IMR-90 (cell line): Measurements from ENCODE around the gene SYCP1. TPM values are rescaled to one million over a fixed set of nuclear protein-coding genes. Genes with fewer than 3 reads are reported as not detected.

Experiments used
- ATAC-seq: fragments of 200-7000 bp; cut with Tn5 transposase; 2 replicates; pipeline ENCODE4 v1.9.1; 2020; ENCODE audit warnings: low read depth, mild to moderate bottlenecking, moderate library complexity
- BruUV-seq: library from RNA; stranded (reverse); fragments of 400-500 nt; replicated peaks from 2 replicates; lab custom pipeline; 2021; lab: Mats Ljungman, UMichigan
- CTCF ChIA-PET: fragments of 300-600 bp; formaldehyde crosslinking; extraction: SDS; loops from one replicate; lab custom pipeline; 2021; ENCODE audit warnings: antibody characterized with exemption; lab: Yijun Ruan, JAX
- POLR2A ChIA-PET: fragments of 300-600 bp; sonication (Branson Sonifier 250); formaldehyde crosslinking; loops from one replicate; lab custom pipeline; 2022; ENCODE audit warnings: antibody characterized with exemption; ENCODE audit not compliant: unreplicated experiment; lab: Charles Lee
- DNase-seq: peaks from one replicate; pipeline ENCODE4 v3.0.0; 2013
- H2AFZ ChIP-seq: replicated peaks from 2 replicates; pipeline ENCODE3; 2013; ENCODE audit warnings: low read length, mild to moderate bottlenecking; ENCODE audit not compliant: poor library complexity
- H2AK5ac ChIP-seq: 2 replicates; pipeline ENCODE4 v1.6.1; 2013; ENCODE audit warnings: low read depth, low read length, inconsistent platforms
- H2AK9ac ChIP-seq: replicated peaks from 2 replicates; pipeline ENCODE3; 2013; ENCODE audit warnings: mild to moderate bottlenecking, low read depth, low read length, moderate library complexity; ENCODE audit not compliant: poor library complexity
- H2BK120ac ChIP-seq: 2 replicates; pipeline ENCODE4 v1.6.1; 2013; ENCODE audit warnings: low read depth, low read length, inconsistent platforms
- H2BK15ac ChIP-seq: 3 replicates; pipeline ENCODE4 v1.6.1; 2013; ENCODE audit warnings: low read depth, low read length, inconsistent platforms
- H2BK20ac ChIP-seq: 2 replicates; pipeline ENCODE4 v1.6.1; 2013; ENCODE audit warnings: low read depth, mild to moderate bottlenecking, inconsistent platforms, low read length, moderate library complexity
- H2BK5ac ChIP-seq: 2 replicates; pipeline ENCODE4 v1.6.1; 2013; ENCODE audit warnings: mild to moderate bottlenecking, low read depth, low read length, inconsistent platforms; ENCODE audit not compliant: poor library complexity, severe bottlenecking
- H3K14ac ChIP-seq: replicated peaks from 2 replicates; pipeline ENCODE4 v1.6.1; 2013; ENCODE audit warnings: low read depth, low read length, inconsistent platforms
- H3K18ac ChIP-seq: 2 replicates; pipeline ENCODE4 v1.6.1; 2013; ENCODE audit warnings: low read depth, low read length, control low read depth
- H3K23ac ChIP-seq: 2 replicates; pipeline ENCODE4 v1.6.1; 2013; ENCODE audit warnings: low read depth, low read length, inconsistent platforms
- H3K27ac ChIP-seq: 2 replicates; pipeline ENCODE4 v1.5.1; 2013; ENCODE audit warnings: mild to moderate bottlenecking, control low read depth, low read length; ENCODE audit not compliant: insufficient read depth
- H3K27me3 ChIP-seq: 2 replicates; pipeline ENCODE4 v1.6.1; 2013; ENCODE audit warnings: low read length; ENCODE audit not compliant: control insufficient read depth, insufficient read depth
- H3K36me3 ChIP-seq: 2 replicates; pipeline ENCODE4 v1.6.1; 2013; ENCODE audit warnings: low read length, mixed read lengths; ENCODE audit not compliant: control insufficient read depth, insufficient read depth
- H3K4ac ChIP-seq: 2 replicates; pipeline ENCODE4 v1.6.1; 2013; ENCODE audit warnings: low read depth, low read length, inconsistent platforms
- H3K4me1 ChIP-seq: 2 replicates; pipeline ENCODE4 v1.6.1; 2013; ENCODE audit warnings: low read length, mixed read lengths; ENCODE audit not compliant: control insufficient read depth, insufficient read depth
- H3K4me2 ChIP-seq: 2 replicates; pipeline ENCODE4 v1.6.1; 2013; ENCODE audit warnings: low read depth, mild to moderate bottlenecking, control low read depth, low read length, moderate library complexity
- H3K4me3 ChIP-seq: 2 replicates; pipeline ENCODE4 v1.5.1; 2013; ENCODE audit warnings: low read depth, mild to moderate bottlenecking, control low read depth, low read length, moderate library complexity; ENCODE audit not compliant: insufficient read depth
- H3K56ac ChIP-seq: 2 replicates; pipeline ENCODE4 v1.6.1; 2013; ENCODE audit warnings: low read length, inconsistent platforms; ENCODE audit not compliant: insufficient read depth; ENCODE audit errors: extremely low read depth
- H3K79me1 ChIP-seq, 2 experiments: 2 replicates each; pipeline ENCODE4 v1.6.1; 2013; ENCODE audit warnings: low read length in 2 of 2, inconsistent platforms in 1 of 2, low read depth in 1 of 2
- H3K9ac ChIP-seq: 2 replicates; pipeline ENCODE4 v1.6.1; 2013; ENCODE audit warnings: low read depth, low read length, control low read depth
- H3K9me1 ChIP-seq: 2 replicates; pipeline ENCODE4 v1.6.1; 2013; ENCODE audit warnings: low read length, inconsistent platforms; ENCODE audit not compliant: insufficient read depth
- H3K9me3 ChIP-seq: 2 replicates; pipeline ENCODE4 v1.6.1; 2013; ENCODE audit warnings: low read length; ENCODE audit not compliant: control insufficient read depth, insufficient read depth
- H4K20me1 ChIP-seq: 2 replicates; pipeline ENCODE4 v1.6.1; 2013; ENCODE audit warnings: low read length, inconsistent platforms; ENCODE audit not compliant: insufficient read depth
- H4K5ac ChIP-seq: 2 replicates; pipeline ENCODE4 v1.6.1; 2013; ENCODE audit warnings: mild to moderate bottlenecking, low read depth, low read length, control low read depth
- H4K8ac ChIP-seq, 2 experiments: 2 replicates each; pipeline ENCODE4 v1.6.1; 2013; ENCODE audit warnings: low read depth in 2 of 2, low read length in 2 of 2, control low read depth in 1 of 2, inconsistent platforms in 1 of 2
- H4K91ac ChIP-seq: 2 replicates; pipeline ENCODE4 v1.6.1; 2013; ENCODE audit warnings: low read depth, low read length, inconsistent platforms; ENCODE audit not compliant: insufficient read depth
- BHLHE40 ChIP-seq: fragments of 150-350 bp; IDR thresholded peaks from 2 replicates; pipeline ENCODE4 v1.6.1; 2016; ENCODE audit warnings: mild to moderate bottlenecking, low read depth, low read length
- CEBPB ChIP-seq: IDR thresholded peaks from 2 replicates; pipeline ENCODE4 v1.6.1; 2012; ENCODE audit warnings: low read depth, low read length, improper control_type of control experiment
- CHD1 ChIP-seq: IDR thresholded peaks from 2 replicates; pipeline ENCODE4 v1.6.1; 2012; ENCODE audit warnings: low read depth, low read length, improper control_type of control experiment
- CTCF ChIP-seq: conservative IDR thresholded peaks from 2 replicates; pipeline ENCODE4 v1.5.1; 2012; ENCODE audit warnings: mild to moderate bottlenecking, low read depth, low read length, improper control_type of control experiment
- ELK1 ChIP-seq: fragments of 150-350 bp; IDR thresholded peaks from 2 replicates; pipeline ENCODE4 v1.6.1; 2016; ENCODE audit warnings: low read depth, mild to moderate bottlenecking, low read length, moderate library complexity, borderline replicate concordance
- FOS ChIP-seq: fragments of 150-350 bp; IDR thresholded peaks from 2 replicates; pipeline ENCODE4 v1.6.1; 2016; ENCODE audit warnings: low read depth, low read length
- MAFK ChIP-seq: IDR thresholded peaks from 2 replicates; pipeline ENCODE4 v1.6.1; 2012; ENCODE audit warnings: low read depth, low read length, improper control_type of control experiment
- MAZ ChIP-seq: IDR thresholded peaks from 2 replicates; pipeline ENCODE4 v1.6.1; 2012; ENCODE audit warnings: low read depth, mild to moderate bottlenecking, low read length, improper control_type of control experiment, moderate library complexity, borderline replicate concordance
- MXI1 ChIP-seq: IDR thresholded peaks from 2 replicates; pipeline ENCODE4 v1.6.1; 2012; ENCODE audit warnings: low read depth, mild to moderate bottlenecking, low read length, moderate library complexity, borderline replicate concordance
- NFE2L2 ChIP-seq: fragments of 150-350 bp; IDR thresholded peaks from 2 replicates; pipeline ENCODE4 v1.6.1; 2016; ENCODE audit warnings: low read depth, mild to moderate bottlenecking, low read length
- POLR2A ChIP-seq: IDR thresholded peaks from 2 replicates; pipeline ENCODE4 v1.6.1; 2012; ENCODE audit warnings: mild to moderate bottlenecking, low read depth, low read length
- RAD21 ChIP-seq: IDR thresholded peaks from 2 replicates; pipeline ENCODE4 v1.6.1; 2012; ENCODE audit warnings: low read length, improper control_type of control experiment
- RCOR1 ChIP-seq: IDR thresholded peaks from 2 replicates; pipeline ENCODE4 v1.6.1; 2012; ENCODE audit warnings: mild to moderate bottlenecking, low read length, improper control_type of control experiment; ENCODE audit not compliant: insufficient replicate concordance
- RFX5 ChIP-seq: IDR thresholded peaks from 2 replicates; pipeline ENCODE4 v1.8.0; 2012; ENCODE audit warnings: low read depth, mild to moderate bottlenecking, low read length, moderate library complexity
- SMC3 ChIP-seq: fragments of 150-350 bp; IDR thresholded peaks from 2 replicates; pipeline ENCODE4 v1.6.1; 2016; ENCODE audit warnings: low read depth, mild to moderate bottlenecking, antibody characterized with exemption, low read length, moderate library complexity
- USF2 ChIP-seq: fragments of 150-350 bp; IDR thresholded peaks from 2 replicates; pipeline ENCODE4 v1.6.1; 2017; ENCODE audit warnings: mild to moderate bottlenecking, antibody characterized with exemption, low read length, low read depth
- WGBS, 2 experiments: methylation state at CpG; one replicate each; pipeline versions ENCODE4 v1.1.5 to v1.1.7; 2013; ENCODE audit warnings: missing lambda C conversion rate in 2 of 2; ENCODE audit not compliant: insufficient read length in 1 of 2; ENCODE audit errors: extremely low coverage in 2 of 2; 5-methylcytosine and 5-hydroxymethylcytosine counted together
- dilution Hi-C: fragments of 300-500 bp; cut with HindIII; formaldehyde crosslinking; loops from one replicate; pipeline ENCODE4 v1.14.3; 2018; ENCODE audit warnings: low sequenced_read_pairs; ENCODE audit not compliant: unreplicated experiment
- in situ Hi-C: fragments of 300-500 bp; cut with MboI; formaldehyde crosslinking; loops from 3 replicates; pipeline ENCODE4 v1.14.3; 2019; ENCODE audit warnings: low sequenced_read_pairs, inconsistent platforms, mixed read lengths
- intact Hi-C: fragments of 100-400 bp; cut with micrococcal nuclease; formaldehyde crosslinking; loops from 2 replicates; pipeline ENCODE4 v1.10.0; 2022
- polyA plus RNA-seq, 3 experiments: library from polyadenylated mRNA; depleted of rRNA; stranded (reverse); fragments of >200 nt; gene quantifications; 2 replicates each; pipeline ENCODE4 v1.2.3, GENCODE V29; 2012; ENCODE audit warnings: low replicate concordance in 1 of 3
- total RNA-seq: library from RNA; depleted of rRNA; stranded (reverse); fragments of >200 nt; gene quantifications from 2 replicates; pipeline ENCODE4 v1.2.3, GENCODE V29; 2012

Gene SYCP1
- total and polyA plus RNA-seq, 2 of the 4 experiments (the other 2 are of a cell fraction), result not detected

GRCh38 chr1:114901814-114902213 lies 47.2 kb downstream of the SYCP1 start:
- POLR2A ChIA-PET, result no interaction called here
- Histone ChIP-seq H2BK20ac (no peak overlapping the region), H4K5ac (no peak overlapping the region), H2AK5ac (no peak overlapping the region), H3K27me3 (no peaks in the 10 kb centered on the region), H2BK120ac (no peak overlapping the region), H2BK5ac (no peak overlapping the region), H3K9me3 (no peaks in the 10 kb centered on the region), H2AFZ (peak overlapping the region; percentile 27), H3K56ac (no peak overlapping the region), H3K79me1 (no peaks in the 10 kb centered on the region), H2AK9ac (no peak overlapping the region), H4K91ac (no peak overlapping the region), H3K27ac (no peak overlapping the region), H3K23ac (no peak overlapping the region), H3K36me3 (no peaks in the 10 kb centered on the region), H3K4me2 (no peak overlapping the region), H3K14ac (no peak overlapping the region), H3K9ac (no peak overlapping the region), H2BK15ac (no peak overlapping the region), H3K4me1 (no peaks in the 10 kb centered on the region), H3K4me3 (no peak overlapping the region), H3K18ac (no peak overlapping the region), H4K20me1 (no peaks in the 10 kb centered on the region), H3K9me1 (no peaks in the 10 kb centered on the region), H3K4ac (no peak overlapping the region), H4K8ac (no peak overlapping the region)
- BruUV-seq, result no TSS peak
- CTCF ChIA-PET, result no interaction called here
- WGBS, 2 experiments, result no CpG with 5 or more reads among the region's 9 CpGs
- DNase-seq (no peak), ATAC-seq (no peak)
- no peak for TF ChIP-seq MAFK
- TF ChIP-seq RAD21, result no peak
- no peak for TF ChIP-seq BHLHE40
- no peak for TF ChIP-seq NFE2L2
- no peak for TF ChIP-seq RFX5
- no peak for TF ChIP-seq RCOR1
- TF ChIP-seq MAZ, result no peak
- TF ChIP-seq CHD1, result no peak
- TF ChIP-seq POLR2A, result no peak
- TF ChIP-seq ELK1, result no peak
- no peak for TF ChIP-seq CEBPB
- no peak for TF ChIP-seq FOS
- TF ChIP-seq CTCF, result no peak
- no peak for TF ChIP-seq MXI1
- no peak for TF ChIP-seq SMC3
- TF ChIP-seq USF2, result no peak
- intact Hi-C loops (no loop called here), in situ Hi-C loops (no loop called here), dilution Hi-C loops (no loop called here)
